Measurements from ENCODE around the gene SLC35F3.

DNA sequence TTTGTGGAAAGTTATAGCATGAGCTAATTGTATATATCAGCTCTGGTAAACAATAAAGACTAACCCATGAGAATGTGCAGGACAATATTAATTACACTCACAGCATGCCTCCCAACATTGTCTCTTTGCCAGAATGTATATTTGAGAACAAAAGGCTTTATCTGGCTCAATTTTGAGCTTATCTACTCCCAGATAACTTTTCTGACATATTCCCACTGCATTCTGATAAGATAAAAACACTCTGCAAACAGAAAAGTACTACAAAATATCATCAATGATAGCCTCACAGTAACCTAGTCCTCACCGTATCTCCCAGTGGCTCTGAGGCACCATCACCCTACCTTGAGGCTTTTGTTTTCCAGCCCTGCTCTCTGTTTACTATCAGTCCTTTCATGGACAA, 188.6 kb downstream of the SLC35F3 start:
- TF ChIP-seq POLR2AphosphoS5 (IDR thresholded peaks at IDR 0.05; ENCODE audit: low read depth, low read length): no peak
- TF ChIP-seq, protein P1, sequence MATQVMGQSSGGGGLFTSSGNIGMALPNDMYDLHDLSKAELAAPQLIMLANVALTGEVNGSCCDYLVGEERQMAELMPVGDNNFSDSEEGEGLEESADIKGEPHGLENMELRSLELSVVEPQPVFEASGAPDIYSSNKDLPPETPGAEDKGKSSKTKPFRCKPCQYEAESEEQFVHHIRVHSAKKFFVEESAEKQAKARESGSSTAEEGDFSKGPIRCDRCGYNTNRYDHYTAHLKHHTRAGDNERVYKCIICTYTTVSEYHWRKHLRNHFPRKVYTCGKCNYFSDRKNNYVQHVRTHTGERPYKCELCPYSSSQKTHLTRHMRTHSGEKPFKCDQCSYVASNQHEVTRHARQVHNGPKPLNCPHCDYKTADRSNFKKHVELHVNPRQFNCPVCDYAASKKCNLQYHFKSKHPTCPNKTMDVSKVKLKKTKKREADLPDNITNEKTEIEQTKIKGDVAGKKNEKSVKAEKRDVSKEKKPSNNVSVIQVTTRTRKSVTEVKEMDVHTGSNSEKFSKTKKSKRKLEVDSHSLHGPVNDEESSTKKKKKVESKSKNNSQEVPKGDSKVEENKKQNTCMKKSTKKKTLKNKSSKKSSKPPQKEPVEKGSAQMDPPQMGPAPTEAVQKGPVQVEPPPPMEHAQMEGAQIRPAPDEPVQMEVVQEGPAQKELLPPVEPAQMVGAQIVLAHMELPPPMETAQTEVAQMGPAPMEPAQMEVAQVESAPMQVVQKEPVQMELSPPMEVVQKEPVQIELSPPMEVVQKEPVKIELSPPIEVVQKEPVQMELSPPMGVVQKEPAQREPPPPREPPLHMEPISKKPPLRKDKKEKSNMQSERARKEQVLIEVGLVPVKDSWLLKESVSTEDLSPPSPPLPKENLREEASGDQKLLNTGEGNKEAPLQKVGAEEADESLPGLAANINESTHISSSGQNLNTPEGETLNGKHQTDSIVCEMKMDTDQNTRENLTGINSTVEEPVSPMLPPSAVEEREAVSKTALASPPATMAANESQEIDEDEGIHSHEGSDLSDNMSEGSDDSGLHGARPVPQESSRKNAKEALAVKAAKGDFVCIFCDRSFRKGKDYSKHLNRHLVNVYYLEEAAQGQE (IDR thresholded peaks at IDR 0.05; ENCODE audit: insufficient read depth in 1 of 2, low read depth in 2 of 2, low read length in 2 of 2): no peak

Measured in PFSK-1 (cell line).